ENCODE results near the gene ZNF546. TPM values are rescaled to one million over a fixed set of nuclear protein-coding genes. Genes with fewer than 3 reads are reported as not detected.
A peak's percentile ranks its signal among the peaks of the same experiment; 100 is the strongest.

Gene ZNF546
- total RNA-seq, 1 experiment from 2014 or later = 1.4 TPM

DNA sequence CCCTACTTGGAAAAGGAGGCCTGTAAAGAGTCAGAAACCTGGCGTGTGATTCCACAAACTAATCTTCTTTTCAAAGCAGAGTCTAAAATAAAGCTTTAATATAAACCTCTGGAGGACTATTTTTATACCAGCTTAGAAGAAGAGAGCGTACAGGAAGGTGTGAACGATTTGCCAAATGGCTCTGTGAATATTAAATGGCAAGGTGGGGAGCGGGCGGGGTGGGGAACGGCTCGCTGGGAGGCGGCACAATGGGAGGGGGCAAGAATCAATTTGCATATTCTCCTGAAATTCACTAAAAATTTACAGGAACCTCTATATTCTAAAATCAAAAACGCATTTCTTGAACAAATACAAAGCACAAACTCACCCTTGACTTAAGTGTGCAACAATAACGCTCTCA is 58.2 kb downstream of the ZNF546 start:
- DNase-seq (ENCODE audit: low read depth) = no peak

DNA sequence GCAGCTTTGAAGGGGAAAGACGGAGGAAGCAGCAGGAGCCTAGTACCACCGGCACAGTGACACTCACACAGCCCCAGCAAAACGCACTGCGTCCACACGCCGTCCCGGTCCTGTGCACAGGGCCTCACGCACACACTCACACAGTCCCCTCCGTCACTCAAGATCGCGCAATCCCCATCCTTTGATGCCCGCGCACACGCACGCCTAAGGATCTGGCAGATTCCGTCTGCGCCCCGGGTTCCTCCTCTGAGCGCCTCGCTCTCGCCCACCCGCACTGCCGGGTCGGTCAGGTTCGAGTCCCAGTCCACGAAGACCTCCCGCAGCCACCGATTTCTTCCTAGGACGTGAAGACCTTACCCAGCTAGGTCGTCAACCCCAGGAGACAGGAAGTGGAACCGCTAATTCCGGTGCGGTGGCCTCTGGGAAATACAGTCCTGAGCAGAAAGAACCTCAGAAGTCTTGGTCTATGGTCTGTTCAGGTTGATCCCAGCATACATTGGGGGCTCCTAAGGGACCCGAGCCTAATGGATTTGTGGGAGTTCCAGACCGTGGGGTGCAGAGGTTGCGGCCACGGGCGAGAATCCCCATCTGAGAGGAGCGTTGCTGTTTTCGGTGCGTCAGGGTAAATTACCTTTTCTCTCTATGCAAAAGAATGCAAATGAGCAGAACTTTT is 59.1 kb downstream of the ZNF546 start, which contains the start of gene ZNF780B:
Gene ZNF780B (minus strand): TSS at position 400 of the 673 bp plus-strand sequence. CDS start 5,899 bp downstream, outside the sequence.
- DNase-seq (ENCODE audit: low read depth) = peak; percentile 73

DNA sequence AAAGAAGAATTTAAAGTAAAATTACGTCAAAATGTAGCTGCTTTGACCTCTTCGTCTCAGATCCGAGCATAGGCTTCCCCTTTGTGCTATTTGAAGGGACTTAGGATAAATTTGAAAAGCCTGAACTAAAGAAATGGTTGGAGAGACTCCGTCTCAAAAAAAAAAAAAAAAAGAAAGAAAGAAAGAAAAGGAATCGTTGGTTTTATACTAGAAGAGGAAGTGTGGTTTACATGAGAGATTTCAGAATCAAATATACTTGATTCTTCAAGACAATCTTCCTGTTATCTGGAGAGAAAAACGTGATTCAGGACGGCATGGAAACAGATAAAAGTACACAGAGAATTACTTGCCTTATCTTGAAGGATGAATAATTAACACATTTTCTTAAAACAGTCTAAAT is 59.6 kb downstream of the ZNF546 start:
- no peak for DNase-seq (ENCODE audit: low read depth)

DNA sequence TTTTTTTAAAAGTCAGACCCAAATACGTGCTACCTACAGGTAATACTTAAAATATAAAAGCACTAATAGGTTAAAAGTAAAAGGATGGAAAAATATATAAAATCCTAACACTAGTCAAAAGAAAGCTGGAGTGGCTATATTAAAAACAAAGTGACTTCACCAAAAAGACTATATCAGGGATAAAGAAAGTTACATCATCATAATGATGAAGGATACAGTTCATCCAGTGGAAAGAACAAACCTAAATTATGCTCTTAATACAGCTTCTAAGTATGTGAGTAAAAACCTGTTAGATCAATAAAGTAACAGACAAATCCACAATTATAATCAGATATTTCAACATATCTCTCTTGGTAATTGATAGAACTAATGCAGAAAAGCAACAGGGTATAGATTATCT is 60.3 kb downstream of the ZNF546 start:
- no peak for DNase-seq (ENCODE audit: low read depth)

DNA sequence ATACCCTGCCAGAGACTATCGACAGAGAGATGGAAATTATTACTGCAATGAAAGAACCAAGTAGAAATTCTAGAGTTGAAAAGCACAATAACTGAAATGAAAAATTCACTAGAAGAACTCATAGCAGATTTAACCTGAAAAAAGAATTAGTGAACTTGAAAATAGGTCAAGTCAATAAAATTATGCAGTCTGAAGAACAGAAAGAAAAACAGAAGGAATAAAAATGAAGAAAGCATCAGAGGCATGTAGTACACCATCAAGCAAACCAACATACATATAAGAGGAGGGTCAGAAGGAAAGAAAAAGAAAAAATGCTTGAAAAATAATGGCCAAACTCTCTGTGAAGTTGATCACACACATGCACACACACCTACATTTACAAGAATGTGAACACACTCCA is 62.8 kb downstream of the ZNF546 start:
- DNase-seq (ENCODE audit: low read depth) = no peak

DNA sequence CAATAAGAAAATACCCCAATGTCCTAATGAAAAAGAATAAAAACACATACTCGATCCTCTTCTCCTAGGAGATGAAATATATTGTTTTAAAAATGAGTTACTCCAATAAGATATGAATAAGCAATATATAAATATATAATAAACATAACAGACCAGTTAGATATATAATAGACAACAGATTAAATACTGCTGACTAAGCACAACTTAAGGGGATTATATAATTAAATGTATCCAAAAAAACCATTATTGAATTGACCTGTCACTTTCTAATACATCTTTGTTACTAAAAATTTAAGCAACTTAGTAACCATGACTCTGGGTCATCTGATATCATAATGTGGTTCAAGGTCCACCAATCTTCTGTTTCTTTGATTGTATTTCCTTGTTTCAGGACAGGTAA is 73.2 kb downstream of the ZNF546 start:
- DNase-seq (ENCODE audit: low read depth) = no peak

Other genes starting within 250 kb of the ZNF546 start
- not detected in 2 replicates for gene LEUTX, start 218.2 kb upstream of the ZNF546 start, total RNA-seq (2014; rRNA removed)
- gene DYRK1B, start 162.9 kb upstream of the ZNF546 start, total RNA-seq (2014; rRNA removed) = 0.86 and 1.2 TPM in 2 replicates
- 68.2 and 80.9 TPM in 2 replicates for gene FBL, start 150.7 kb upstream of the ZNF546 start, total RNA-seq (2014; rRNA removed)
- gene FCGBP, start 62.4 kb upstream of the ZNF546 start, total RNA-seq (2014; rRNA removed) = 0.06 and 0.13 TPM in 2 replicates
- 177 and 182 TPM in 2 replicates for gene PSMC4, start 25.9 kb upstream of the ZNF546 start, total RNA-seq (2014; rRNA removed)
- 5.4 and 7.3 TPM in 2 replicates for gene ZNF780B, start 59.2 kb downstream of the ZNF546 start, total RNA-seq (2014; rRNA removed)
- 11.3 and 15.6 TPM in 2 replicates for gene ZNF780A, start 93.9 kb downstream of the ZNF546 start, total RNA-seq (2014; rRNA removed)
- gene MAP3K10, start 194.4 kb downstream of the ZNF546 start, total RNA-seq (2014; rRNA removed) = 6.0 and 8.3 TPM in 2 replicates
- not detected in 2 replicates for gene TTC9B, start 221.3 kb downstream of the ZNF546 start, total RNA-seq (2014; rRNA removed)
- not detected in 2 replicates for gene CCNP, start 229.6 kb downstream of the ZNF546 start, total RNA-seq (2014; rRNA removed)